Measurements from ENCODE around the gene ENTPD6.

ENTPD6 gene

DNA sequence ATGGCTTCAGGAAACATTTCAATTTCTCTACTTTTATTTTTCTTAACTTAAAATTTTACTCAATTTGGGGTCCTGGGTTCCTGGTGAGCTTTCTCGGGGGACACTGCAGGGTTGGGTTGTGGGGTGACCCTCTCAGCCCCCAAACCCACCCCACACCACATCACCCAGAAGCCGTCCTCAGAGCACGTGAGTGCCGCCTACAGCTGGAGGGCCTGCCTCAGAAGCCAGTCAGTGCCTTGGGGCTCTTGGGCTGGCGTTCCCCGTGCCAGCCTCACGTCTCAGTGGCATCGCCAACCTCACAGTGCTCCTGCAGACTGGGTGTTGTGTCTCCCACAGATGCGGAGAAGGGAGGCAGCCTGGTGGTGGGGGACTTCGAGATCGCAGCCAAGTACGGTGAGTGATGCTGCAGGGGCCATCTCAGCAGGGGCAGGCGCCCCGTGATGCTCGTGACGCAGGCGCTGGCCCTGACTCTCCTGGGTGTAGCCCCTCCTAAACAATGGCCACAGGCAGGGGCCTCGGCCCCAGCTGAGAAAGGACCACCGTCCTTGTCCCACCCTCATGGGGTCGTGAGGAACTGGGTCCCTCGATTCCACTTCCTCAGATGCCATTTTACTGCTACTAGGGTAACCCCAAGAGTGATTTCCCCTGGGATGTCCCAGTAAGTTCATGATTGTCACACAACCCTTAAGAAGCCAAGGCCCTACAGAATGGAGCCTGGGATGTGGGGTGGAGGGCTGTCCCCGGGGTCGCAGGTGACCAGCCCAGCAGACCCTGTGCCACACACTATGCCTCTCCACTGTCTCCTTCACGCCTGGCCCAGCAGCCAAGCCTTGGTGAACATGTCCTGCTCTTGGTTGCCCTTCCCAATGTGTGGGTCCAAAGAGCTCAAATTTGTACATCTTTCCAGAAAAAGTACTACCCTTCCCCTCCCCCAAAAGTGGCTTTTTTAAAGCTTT is 28.5 kb downstream of the ENTPD6 start:
- TF ChIP-seq REST (IDR thresholded peaks at IDR 0.05; ENCODE audit: insufficient read depth in 1 of 2, low read depth in 2 of 2, low read length in 2 of 2) (no peak), SIN3A (IDR thresholded peaks at IDR 0.05; ENCODE audit: borderline replicate concordance, insufficient read depth, low read length) (no peak), POLR2AphosphoS5 (IDR thresholded peaks at IDR 0.05; ENCODE audit: low read depth, low read length) (no peak), FOXP2 (optimal IDR thresholded peaks at IDR 0.05; ENCODE audit: borderline replicate concordance, extremely low read depth, extremely low read length, insufficient read depth) (no peak), TAF1 (IDR thresholded peaks at IDR 0.05; ENCODE audit: borderline replicate concordance, insufficient read depth, low read length) (no peak)

- TF ChIP-seq SIN3A (IDR thresholded peaks at IDR 0.05; ENCODE audit: borderline replicate concordance, insufficient read depth, low read length), result no peak
- TF ChIP-seq FOXP2 (optimal IDR thresholded peaks at IDR 0.05; ENCODE audit: borderline replicate concordance, extremely low read depth, extremely low read length, insufficient read depth), result no peak
- TF ChIP-seq REST (IDR thresholded peaks at IDR 0.05; ENCODE audit: insufficient read depth in 1 of 2, low read depth in 2 of 2, low read length in 2 of 2), result no peak
- no peak for TF ChIP-seq POLR2AphosphoS5 (IDR thresholded peaks at IDR 0.05; ENCODE audit: low read depth, low read length)
- no peak for TF ChIP-seq TAF1 (IDR thresholded peaks at IDR 0.05; ENCODE audit: borderline replicate concordance, insufficient read depth, low read length)
These were observed 29.4 kb downstream of the ENTPD6 start for GRCh38 chr20:25224941-25225340.

DNA sequence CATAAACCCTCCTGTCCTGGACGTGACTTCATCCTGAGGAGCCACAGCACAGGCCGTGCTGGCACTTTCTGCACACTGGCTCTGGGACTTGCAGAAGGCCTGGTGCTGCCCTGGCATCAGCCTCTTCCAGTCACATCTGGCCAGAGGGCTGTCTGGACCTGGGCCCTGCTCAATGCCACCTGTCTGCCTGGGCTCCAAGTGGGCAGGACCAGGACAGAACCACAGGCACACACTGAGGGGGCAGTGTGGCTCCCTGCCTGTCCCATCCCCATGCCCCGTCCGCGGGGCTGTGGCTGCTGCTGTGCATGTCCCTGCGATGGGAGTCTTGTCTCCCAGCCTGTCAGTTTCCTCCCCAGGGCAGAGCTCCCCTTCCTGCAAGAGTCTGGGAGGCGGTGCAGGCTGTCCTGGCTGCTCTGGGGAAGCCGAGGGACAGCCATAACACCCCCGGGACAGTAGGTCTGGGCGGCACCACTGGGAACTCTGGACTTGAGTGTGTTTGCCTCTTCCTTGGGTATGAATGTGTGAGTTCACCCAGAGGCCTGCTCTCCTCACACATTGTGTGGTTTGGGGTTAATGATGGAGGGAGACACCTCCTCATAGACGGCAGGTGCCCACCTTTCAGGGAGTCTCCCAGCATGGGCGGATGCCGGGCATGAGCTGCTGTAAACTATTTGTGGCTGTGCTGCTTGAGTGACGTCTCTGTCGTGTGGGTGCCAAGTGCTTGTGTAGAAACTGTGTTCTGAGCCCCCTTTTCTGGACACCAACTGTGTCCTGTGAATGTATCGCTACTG is 30.3 kb downstream of the ENTPD6 start:
- no peak for TF ChIP-seq POLR2AphosphoS5 (IDR thresholded peaks at IDR 0.05; ENCODE audit: low read depth, low read length)
- no peak for TF ChIP-seq REST (IDR thresholded peaks at IDR 0.05; ENCODE audit: insufficient read depth in 1 of 2, low read depth in 2 of 2, low read length in 2 of 2)
- TF ChIP-seq FOXP2 (optimal IDR thresholded peaks at IDR 0.05; ENCODE audit: borderline replicate concordance, extremely low read depth, extremely low read length, insufficient read depth), result no peak
- no peak for TF ChIP-seq TAF1 (IDR thresholded peaks at IDR 0.05; ENCODE audit: borderline replicate concordance, insufficient read depth, low read length)
- no peak for TF ChIP-seq SIN3A (IDR thresholded peaks at IDR 0.05; ENCODE audit: borderline replicate concordance, insufficient read depth, low read length)

DNA sequence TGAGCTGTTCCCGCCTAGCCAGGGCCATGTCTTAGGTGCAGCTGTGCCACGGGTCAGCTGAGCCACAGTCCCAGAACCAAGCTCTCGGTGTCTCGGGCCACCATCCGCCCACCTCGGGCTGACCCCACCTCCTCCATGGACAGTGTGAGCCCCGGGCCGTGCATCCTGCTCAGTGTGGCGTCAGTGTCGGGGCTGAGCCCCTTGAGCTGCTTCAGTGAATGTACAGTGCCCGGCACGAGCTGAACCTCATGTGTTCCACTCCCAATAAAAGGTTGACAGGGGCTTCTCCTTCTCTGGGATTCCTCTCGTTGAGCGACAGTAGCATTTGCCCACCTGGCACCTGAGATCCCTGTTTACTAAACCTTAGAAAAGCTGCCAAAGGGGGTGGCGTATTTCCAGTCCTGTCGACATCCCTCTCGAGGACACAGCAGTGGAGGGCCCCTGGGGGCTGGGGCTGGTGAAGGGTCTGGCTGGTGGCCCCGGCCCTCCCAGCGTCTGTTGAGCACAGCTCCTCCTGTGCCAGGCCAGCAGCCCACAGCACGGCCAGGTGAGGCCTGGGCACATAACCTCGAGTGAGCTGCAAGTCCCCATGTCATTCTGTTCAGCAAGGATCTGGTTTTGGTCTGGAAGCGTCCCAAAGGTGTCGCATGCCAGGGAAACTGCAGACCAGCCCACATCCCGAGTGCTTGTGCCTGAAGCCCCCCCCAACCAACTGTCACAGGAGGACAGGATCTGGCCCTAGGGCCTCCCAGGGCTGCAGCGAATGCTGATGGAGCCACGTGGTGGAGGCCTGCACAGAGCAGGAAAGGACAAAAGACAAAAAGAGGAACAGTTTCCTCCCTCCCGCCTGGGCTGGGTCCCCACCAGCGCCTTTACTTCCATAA is 31.2 kb downstream of the ENTPD6 start:
- TF ChIP-seq POLR2AphosphoS5 (IDR thresholded peaks at IDR 0.05; ENCODE audit: low read depth, low read length), result no peak
- no peak for TF ChIP-seq REST (IDR thresholded peaks at IDR 0.05; ENCODE audit: insufficient read depth in 1 of 2, low read depth in 2 of 2, low read length in 2 of 2)
- TF ChIP-seq FOXP2 (optimal IDR thresholded peaks at IDR 0.05; ENCODE audit: borderline replicate concordance, extremely low read depth, extremely low read length, insufficient read depth), result no peak
- TF ChIP-seq TAF1 (IDR thresholded peaks at IDR 0.05; ENCODE audit: borderline replicate concordance, insufficient read depth, low read length), result no peak
- no peak for TF ChIP-seq SIN3A (IDR thresholded peaks at IDR 0.05; ENCODE audit: borderline replicate concordance, insufficient read depth, low read length)
